ENCODE results near the gene C1orf52. TPM values are rescaled to one million over a fixed set of nuclear protein-coding genes. Genes with fewer than 3 reads are reported as not detected.

Gene C1orf52
- total RNA-seq, 1 donor from 2014 or later, result 22.5 TPM

DNA sequence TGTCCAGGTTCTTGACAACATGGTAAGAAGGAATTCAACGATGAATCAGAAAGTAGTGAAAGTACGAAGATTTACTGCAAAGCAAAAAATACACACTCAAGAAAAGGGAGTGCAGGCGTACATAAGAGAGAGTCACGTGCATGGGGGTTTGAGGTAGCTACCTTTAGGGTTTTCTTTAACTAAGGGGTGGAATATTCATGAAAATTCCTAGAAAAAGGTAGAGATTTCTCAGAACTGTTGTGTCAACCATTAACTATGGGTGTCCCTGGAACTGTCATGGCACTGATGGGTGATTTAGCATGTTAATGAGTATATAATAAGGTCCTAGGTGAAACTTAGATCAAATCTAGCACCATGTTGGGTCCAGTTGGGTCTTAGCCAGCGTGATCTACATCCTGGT lies 36.1 kb downstream of the C1orf52 start:
- intact Hi-C loops (cut with DNase I), result no loop called here
- ATAC-seq, result no peak
- DNase-seq, result no peak
- Histone ChIP-seq H3K36me3 (no peaks in the 10 kb centered on the region), H3K4me3 (no peak overlapping the region), H3K27ac (no peak overlapping the region), H3K27me3 (no peaks in the 10 kb centered on the region), H3K4me1 (peaks cover 11% of the 10 kb centered on the region), H3K9me3 (no peaks in the 10 kb centered on the region)
- TF ChIP-seq CTCF (IDR thresholded peaks at IDR 0.05), result no peak

DNA sequence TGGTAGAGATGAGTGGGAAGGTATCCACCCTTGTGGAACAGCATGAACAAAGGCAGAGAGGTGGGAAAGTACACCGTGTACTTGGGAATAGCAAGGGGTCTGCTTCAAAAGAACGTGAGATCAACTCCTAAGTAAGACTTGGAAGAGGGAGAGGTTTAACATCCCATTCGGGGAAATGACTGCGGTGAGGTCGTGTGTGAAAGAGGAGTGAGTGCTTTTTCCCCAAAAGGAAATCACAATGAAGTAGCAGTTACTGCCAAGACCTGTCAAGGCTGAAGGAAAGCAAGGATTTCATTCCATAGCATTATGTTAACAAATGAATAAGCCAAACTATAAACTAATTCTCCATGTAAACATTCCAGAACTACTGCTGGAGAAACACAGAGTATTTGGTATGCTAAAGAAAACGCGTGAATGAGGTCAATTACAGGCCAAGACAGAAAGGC lies 38.7 kb downstream of the C1orf52 start:
- no peak overlapping the region for H3K27ac ChIP-seq
- no peak for TF ChIP-seq CTCF (IDR thresholded peaks at IDR 0.05)
- intact Hi-C loops (cut with DNase I), result no loop called here
- ATAC-seq, result no peak
- DNase-seq, result no peak
- H3K27me3 ChIP-seq, result no peaks in the 10 kb centered on the region
- H3K36me3 ChIP-seq, result no peaks in the 10 kb centered on the region
- no peak overlapping the region for H3K4me3 ChIP-seq
- peaks cover 9% of the 10 kb centered on the region for H3K4me1 ChIP-seq
- H3K9me3 ChIP-seq, result no peaks in the 10 kb centered on the region

DNA sequence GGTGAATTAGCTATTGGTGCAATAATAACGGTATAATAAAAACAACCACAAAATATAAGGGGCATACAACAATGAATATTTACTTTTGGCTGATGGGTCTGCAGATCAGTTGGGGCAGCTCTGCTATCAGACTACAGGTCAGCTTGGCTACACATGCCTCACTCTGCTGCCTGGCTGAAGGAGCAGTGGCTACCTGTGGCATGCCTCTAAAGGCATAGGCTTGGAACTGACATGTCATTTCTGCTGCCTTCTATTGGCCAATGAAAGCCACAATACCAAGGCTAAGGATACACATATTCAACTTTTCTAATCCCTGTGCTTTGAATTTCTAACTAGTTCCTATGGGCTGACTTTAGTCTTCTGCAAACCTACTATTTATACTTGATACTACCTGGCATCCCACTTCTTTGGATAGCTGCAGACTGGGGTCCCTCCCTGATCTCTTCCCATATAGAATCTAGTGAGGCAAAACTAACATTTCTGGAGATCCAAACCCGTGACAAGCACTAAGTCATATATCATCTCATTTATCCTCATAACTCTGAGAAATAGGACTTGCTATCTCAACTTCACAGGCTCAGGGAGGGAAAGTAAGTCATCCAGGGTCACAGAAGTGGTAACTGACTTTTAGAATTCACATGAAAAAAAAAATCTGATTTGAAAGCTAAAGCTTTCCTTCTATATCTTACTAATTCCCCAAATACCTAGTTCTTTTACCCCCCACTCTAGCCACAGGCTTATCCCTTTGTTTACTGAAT lies 39.4 kb downstream of the C1orf52 start:
- H3K4me3 ChIP-seq, result no peak overlapping the region
- no peaks in the 10 kb centered on the region for H3K9me3 ChIP-seq
- TF ChIP-seq CTCF (IDR thresholded peaks at IDR 0.05), result no peak
- no peak for ATAC-seq
- no peak for DNase-seq
- intact Hi-C loops (cut with DNase I), result no loop called here
- peaks cover 3% of the 10 kb centered on the region for H3K4me1 ChIP-seq
- no peak overlapping the region for H3K27ac ChIP-seq
- no peaks in the 10 kb centered on the region for H3K36me3 ChIP-seq
- no peaks in the 10 kb centered on the region for H3K27me3 ChIP-seq

DNA sequence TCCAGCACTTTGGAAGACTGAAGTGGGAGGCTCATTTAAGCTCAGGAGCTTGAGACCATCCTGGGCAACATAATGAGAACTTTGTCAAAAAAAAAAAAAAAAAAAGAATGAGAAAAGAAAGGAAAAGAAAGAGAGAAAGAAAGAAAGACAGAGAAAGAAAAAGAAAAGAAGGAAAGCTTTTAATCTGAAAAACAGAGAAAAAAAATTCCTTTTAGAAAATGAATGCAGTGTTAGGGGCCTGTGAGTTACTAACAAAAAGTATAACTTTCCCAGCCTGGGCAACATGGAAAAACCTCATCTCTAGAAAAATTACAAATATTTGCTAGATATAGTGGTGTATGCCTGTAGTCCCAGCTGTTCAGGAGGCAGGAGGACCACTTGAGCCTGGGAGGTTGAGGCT lies 42.8 kb downstream of the C1orf52 start:
- TF ChIP-seq CTCF (IDR thresholded peaks at IDR 0.05), result no peak
- Histone ChIP-seq H3K36me3 (no peaks in the 10 kb centered on the region), H3K9me3 (no peaks in the 10 kb centered on the region), H3K27ac (no peak overlapping the region), H3K27me3 (no peaks in the 10 kb centered on the region), H3K4me3 (no peak overlapping the region), H3K4me1 (no peaks in the 10 kb centered on the region)
- DNase-seq, result no peak
- ATAC-seq, result no peak
- intact Hi-C loops (cut with DNase I), result no loop called here

DNA sequence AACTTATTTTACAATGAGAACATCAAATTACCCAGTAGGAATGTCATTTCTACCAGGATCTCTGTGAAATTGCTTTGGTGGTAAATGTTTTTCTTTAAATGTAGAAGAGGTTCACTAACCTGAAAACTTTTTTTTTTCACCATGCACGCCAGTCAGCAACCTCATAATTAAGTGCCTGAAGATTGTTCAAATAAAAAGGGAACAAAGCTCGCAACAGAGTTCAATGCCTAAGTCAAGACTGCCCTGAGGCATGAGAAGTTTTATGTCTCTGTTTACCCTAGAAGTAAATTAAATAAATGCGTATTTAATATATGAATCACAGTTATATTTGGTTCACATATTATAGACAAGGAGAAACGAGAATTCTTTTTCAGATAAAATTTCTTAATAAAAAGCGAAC lies 44.8 kb downstream of the C1orf52 start:
- DNase-seq (no peak), ATAC-seq (no peak)
- H3K4me3 ChIP-seq, result no peak overlapping the region
- H3K27ac ChIP-seq, result no peak overlapping the region
- TF ChIP-seq CTCF (IDR thresholded peaks at IDR 0.05), result no peak
- H3K36me3 ChIP-seq, result no peaks in the 10 kb centered on the region
- H3K27me3 ChIP-seq, result no peaks in the 10 kb centered on the region
- no peaks in the 10 kb centered on the region for H3K9me3 ChIP-seq
- intact Hi-C loops (cut with DNase I), result no loop called here
- no peaks in the 10 kb centered on the region for H3K4me1 ChIP-seq

Measured in upper lobe of right lung (tissue), 1 donor.